ENCODE data around the gene TGFB2.

TGFB2 gene

DNA sequence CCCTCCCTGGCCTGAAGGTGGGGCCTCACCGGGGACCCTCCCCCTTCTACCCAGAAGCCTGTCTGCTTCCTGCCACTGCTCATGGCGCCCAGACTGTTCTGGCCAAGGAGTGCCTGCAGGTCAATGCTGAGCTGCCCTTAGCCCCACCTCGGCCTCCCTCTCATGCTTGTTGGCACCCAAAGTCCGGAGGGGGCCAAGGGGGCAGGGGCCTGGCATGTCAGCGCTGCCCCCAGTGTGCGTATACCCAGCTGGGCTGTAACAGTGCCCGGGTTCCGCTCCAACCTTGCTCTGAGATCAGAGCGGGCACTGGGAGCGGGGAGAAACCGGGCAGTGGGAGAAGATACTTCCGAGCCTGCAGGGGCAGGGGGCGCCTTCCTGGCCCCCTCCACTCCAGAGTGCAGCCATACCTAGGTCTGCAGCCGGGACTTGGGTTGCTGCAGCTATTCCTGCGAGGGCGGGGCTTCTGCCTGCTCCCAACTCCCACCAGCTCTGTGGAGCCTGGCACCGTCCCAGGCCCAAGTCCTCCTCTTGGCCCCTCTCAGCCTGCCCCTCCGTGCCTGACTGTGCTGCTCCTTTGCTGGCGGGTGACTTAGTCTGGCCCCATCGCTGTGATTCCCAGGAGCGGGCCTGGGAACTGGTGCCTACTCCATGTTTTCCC, 21.4 kb upstream of the TGFB2 start:
- TF ChIP-seq, protein P1, sequence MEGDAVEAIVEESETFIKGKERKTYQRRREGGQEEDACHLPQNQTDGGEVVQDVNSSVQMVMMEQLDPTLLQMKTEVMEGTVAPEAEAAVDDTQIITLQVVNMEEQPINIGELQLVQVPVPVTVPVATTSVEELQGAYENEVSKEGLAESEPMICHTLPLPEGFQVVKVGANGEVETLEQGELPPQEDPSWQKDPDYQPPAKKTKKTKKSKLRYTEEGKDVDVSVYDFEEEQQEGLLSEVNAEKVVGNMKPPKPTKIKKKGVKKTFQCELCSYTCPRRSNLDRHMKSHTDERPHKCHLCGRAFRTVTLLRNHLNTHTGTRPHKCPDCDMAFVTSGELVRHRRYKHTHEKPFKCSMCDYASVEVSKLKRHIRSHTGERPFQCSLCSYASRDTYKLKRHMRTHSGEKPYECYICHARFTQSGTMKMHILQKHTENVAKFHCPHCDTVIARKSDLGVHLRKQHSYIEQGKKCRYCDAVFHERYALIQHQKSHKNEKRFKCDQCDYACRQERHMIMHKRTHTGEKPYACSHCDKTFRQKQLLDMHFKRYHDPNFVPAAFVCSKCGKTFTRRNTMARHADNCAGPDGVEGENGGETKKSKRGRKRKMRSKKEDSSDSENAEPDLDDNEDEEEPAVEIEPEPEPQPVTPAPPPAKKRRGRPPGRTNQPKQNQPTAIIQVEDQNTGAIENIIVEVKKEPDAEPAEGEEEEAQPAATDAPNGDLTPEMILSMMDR (IDR thresholded peaks at IDR 0.05; ENCODE audit: low read depth, low read length): no peak
- H3K4me3 ChIP-seq (ENCODE audit: low read depth, low read length): no peak overlapping the region
- H3K27me3 ChIP-seq: no peaks in the 10 kb centered on the region
- no peaks in the 10 kb centered on the region for H3K9me3 ChIP-seq
- no peak for DNase-seq
- no peaks in the 10 kb centered on the region for H3K4me1 ChIP-seq
- H3K36me3 ChIP-seq: peaks cover 23% of the 10 kb centered on the region

DNA sequence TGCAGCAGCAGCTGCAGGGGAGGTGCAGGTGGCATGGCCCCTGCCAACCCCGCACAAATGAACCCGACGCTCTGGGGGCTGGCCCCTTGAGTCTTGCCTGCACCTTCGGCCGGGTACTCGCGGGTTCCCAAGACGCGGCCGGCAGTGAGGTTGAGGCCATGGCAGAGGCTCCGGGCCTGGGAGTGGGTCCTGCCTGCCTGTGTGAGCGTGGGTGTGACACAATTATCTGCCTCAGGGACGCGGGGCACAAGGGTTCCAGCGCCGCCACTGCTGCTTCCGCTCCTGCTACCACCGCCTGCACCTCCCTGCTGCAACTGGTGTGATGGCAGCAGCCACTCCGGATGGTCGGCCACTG, 20.9 kb upstream of the TGFB2 start:
- peak; percentile 6 for DNase-seq
- TF ChIP-seq, protein P1 (IDR thresholded peaks at IDR 0.05; ENCODE audit: low read depth, low read length): no peak
- H3K4me1 ChIP-seq: no peaks in the 10 kb centered on the region

DNA sequence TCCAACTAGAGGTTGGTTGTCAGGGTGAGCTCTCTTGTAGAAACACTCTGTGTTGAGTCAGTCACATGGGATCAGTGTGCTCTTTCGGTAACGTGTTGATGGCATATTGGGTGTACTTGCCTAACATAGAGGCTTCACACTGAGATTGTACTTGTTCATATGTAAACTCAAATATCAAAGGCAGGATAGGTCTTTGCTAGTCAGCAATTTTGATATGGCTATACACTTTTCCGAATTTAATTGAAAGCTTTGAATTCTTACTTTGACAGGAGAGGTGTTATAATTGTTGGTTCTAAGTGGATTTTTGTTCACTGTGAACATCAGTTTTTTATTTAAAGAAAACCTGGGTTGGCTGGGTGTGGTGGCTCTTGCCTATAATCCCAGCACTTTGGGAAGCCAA, 16.4 kb upstream of the TGFB2 start:
- Histone ChIP-seq H3K9me3 (no peaks in the 10 kb centered on the region), H3K4me1 (no peaks in the 10 kb centered on the region), H3K4me3 (ENCODE audit: low read depth, low read length) (no peak overlapping the region), H3K36me3 (peaks cover 13% of the 10 kb centered on the region), H3K27me3 (no peaks in the 10 kb centered on the region)
- TF ChIP-seq, protein P1 (IDR thresholded peaks at IDR 0.05; ENCODE audit: low read depth, low read length): no peak
- DNase-seq: no peak

More for the DNA sequence above, 20.9 kb upstream of the TGFB2 start:
- Histone ChIP-seq H3K36me3 (peaks cover 22% of the 10 kb centered on the region), H3K27me3 (no peaks in the 10 kb centered on the region), H3K9me3 (no peaks in the 10 kb centered on the region), H3K4me3 (ENCODE audit: low read depth, low read length) (no peak overlapping the region)

DNA sequence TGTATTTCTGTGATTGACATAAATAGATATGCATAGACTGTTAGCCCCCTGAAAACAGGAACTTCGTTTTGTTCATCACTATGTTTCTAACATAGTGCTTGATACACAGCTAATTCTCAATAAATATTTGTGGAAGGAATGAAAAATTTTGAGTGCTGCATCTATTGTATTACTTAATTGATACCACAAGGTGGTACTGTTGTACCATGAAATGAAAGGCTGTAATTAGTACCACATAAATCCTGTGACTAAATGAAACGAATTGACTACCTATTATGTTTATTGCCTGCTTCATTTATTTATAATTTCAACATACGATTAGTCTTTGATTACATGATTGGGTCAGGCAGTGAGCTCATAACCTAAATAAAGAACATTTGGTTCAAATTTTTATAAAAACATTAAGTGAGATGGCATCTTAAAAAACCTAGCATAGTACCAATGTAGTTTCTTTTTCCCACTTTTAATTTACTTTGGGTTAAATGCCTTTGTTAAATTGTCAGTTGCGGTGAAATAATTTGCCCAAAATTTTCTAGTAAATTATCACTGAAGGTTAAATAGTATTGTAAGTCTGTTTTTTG, 15.0 kb upstream of the TGFB2 start:
- H3K9me3 ChIP-seq: no peaks in the 10 kb centered on the region
- H3K4me3 ChIP-seq (ENCODE audit: low read depth, low read length): no peak overlapping the region
- H3K4me1 ChIP-seq: no peaks in the 10 kb centered on the region
- H3K36me3 ChIP-seq: peaks cover 7% of the 10 kb centered on the region; the same call in 1 of the 2 replicates
- H3K27me3 ChIP-seq: no peaks in the 10 kb centered on the region
- no peak for DNase-seq
- TF ChIP-seq, protein P1 (IDR thresholded peaks at IDR 0.05; ENCODE audit: low read depth, low read length): peak; percentile 42; the same call in 1 of the 2 replicates

DNA sequence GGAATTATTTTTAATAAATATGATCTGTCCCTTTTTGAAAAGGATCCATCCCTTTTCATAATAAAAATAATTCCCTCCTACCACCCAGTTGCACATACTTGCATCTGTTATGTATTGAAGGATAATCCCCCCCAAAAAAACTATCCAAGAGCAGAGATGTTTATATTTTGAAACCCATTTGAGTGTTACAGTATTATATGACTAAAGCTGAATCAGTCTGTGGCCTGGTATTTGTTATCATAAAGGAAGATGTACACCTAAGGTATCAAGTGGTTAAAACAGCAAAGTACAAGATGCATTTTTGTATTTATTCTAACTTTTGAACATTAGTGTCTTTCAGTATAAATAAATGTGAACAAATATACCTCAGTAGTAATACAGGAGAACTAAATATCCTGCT, 12.7 kb upstream of the TGFB2 start:
- TF ChIP-seq, protein P1 (IDR thresholded peaks at IDR 0.05; ENCODE audit: low read depth, low read length): no peak
- DNase-seq: no peak
- Histone ChIP-seq H3K36me3 (peaks cover 7% of the 10 kb centered on the region; the same call in 1 of the 2 replicates), H3K4me3 (ENCODE audit: low read depth, low read length) (no peak overlapping the region), H3K9me3 (no peaks in the 10 kb centered on the region), H3K4me1 (peaks cover 4% of the 10 kb centered on the region), H3K27me3 (no peaks in the 10 kb centered on the region)

DNA sequence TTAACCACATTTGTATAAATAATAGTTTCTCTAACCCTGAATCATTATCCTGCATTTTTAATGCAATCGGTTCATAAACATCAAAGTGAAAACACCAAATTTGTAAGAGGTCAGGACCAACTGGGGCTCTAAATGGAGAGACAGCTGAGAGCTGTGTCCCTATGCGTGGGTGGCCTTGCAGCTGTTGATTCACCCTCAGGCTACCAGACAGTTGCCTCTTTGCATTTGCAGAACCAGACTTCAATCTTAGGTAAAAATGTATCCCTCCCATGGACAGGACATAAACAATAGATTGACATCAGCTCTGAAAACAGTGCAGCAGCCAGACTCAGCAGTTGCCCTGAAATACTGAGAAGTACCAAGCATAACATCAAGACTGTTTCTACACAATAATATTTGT, 8.8 kb upstream of the TGFB2 start:
- TF ChIP-seq, protein P1 (IDR thresholded peaks at IDR 0.05; ENCODE audit: low read depth, low read length): no peak
- Histone ChIP-seq H3K9me3 (no peaks in the 10 kb centered on the region), H3K36me3 (peaks cover 3% of the 10 kb centered on the region; the same call in 1 of the 2 replicates), H3K4me3 (ENCODE audit: low read depth, low read length) (no peak overlapping the region), H3K4me1 (peaks cover 4% of the 10 kb centered on the region), H3K27me3 (no peaks in the 10 kb centered on the region)
- peak; percentile 67 for DNase-seq
